ENCODE measurements around the gene LHFPL4. TPM values are rescaled to one million over a fixed set of nuclear protein-coding genes. Genes with fewer than 3 reads are reported as not detected.

Gene LHFPL4
- total and polyA plus RNA-seq, 2 of the 4 experiments (the other 2 are of a cell fraction) = not detected

DNA sequence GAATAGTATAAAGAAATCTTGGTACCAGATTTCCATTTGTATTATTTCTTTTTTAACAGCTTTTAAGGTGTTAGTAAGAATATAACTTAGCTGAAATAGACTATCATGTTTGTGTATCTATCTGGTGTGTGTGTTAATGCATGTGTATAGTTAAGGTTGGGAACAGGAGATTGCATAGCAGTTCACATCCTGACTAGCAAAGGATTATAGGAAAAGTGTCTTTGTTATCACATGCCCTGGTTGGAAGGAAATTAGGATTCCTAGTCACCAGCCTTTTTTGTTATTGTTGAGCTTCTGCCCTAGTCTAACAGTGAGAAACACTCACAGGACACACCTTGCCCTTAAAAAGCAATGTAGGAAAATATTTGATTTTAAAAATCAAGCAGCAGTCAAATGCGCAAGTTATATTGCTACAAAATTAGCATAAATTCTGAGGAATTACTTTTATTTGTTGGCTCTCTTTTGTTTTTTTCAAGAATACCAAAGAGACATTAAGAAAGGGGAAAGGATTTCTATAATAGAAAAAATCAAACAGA, 98.0 kb downstream of the LHFPL4 start:
- Histone ChIP-seq H3K79me1 (ENCODE audit: low read depth in 1 of 2, low read length in 2 of 2) (peaks cover 15 to 16% of the 10 kb centered on the region in 2 experiments), H3K4me1 (ENCODE audit: control insufficient read depth, insufficient read depth, low read length) (no peaks in the 10 kb centered on the region), H3K4me3 (ENCODE audit: insufficient read depth, low read depth, low read length) (no peak overlapping the region), H3K18ac (ENCODE audit: low read depth, low read length) (no peak overlapping the region), H2AFZ (replicated peaks; ENCODE audit: low read length, poor library complexity) (no peak overlapping the region), H2BK15ac (ENCODE audit: low read depth, low read length) (no peak overlapping the region), H4K8ac (ENCODE audit: low read depth in 2 of 2, low read length in 2 of 2) (no peak overlapping the region), H3K9ac (ENCODE audit: low read depth, low read length) (no peak overlapping the region), H3K9me3 (ENCODE audit: control insufficient read depth, insufficient read depth, low read length) (no peaks in the 10 kb centered on the region), H4K20me1 (ENCODE audit: insufficient read depth, low read length) (peaks cover 5% of the 10 kb centered on the region), H3K56ac (ENCODE audit: extremely low read depth, insufficient read depth, low read length) (no peak overlapping the region), H4K5ac (ENCODE audit: low read depth, low read length) (no peak overlapping the region), H3K14ac (replicated peaks; ENCODE audit: low read depth, low read length) (no peak overlapping the region), H2AK9ac (replicated peaks; ENCODE audit: low read depth, low read length, poor library complexity) (no peak overlapping the region), H2BK5ac (ENCODE audit: low read depth, low read length, poor library complexity, severe bottlenecking) (no peak overlapping the region), H3K36me3 (ENCODE audit: control insufficient read depth, insufficient read depth, low read length) (peaks cover 31% of the 10 kb centered on the region), H3K9me1 (ENCODE audit: insufficient read depth, low read length) (no peaks in the 10 kb centered on the region), H3K4ac (ENCODE audit: low read depth, low read length) (no peak overlapping the region), H2AK5ac (ENCODE audit: low read depth, low read length) (no peak overlapping the region), H3K23ac (ENCODE audit: low read depth, low read length) (no peak overlapping the region), H4K91ac (ENCODE audit: insufficient read depth, low read depth, low read length) (no peak overlapping the region), H3K4me2 (ENCODE audit: low read depth, low read length) (no peak overlapping the region), H2BK20ac (ENCODE audit: low read depth, low read length) (no peak overlapping the region), H2BK120ac (ENCODE audit: low read depth, low read length) (no peak overlapping the region), H3K27ac (ENCODE audit: insufficient read depth, low read length) (no peak overlapping the region), H3K27me3 (ENCODE audit: control insufficient read depth, insufficient read depth, low read length) (no peaks in the 10 kb centered on the region)
- no peak for TF ChIP-seq MXI1 (IDR thresholded peaks at IDR 0.05; ENCODE audit: borderline replicate concordance, low read depth, low read length)
- TF ChIP-seq SMC3 (IDR thresholded peaks at IDR 0.05; ENCODE audit: low read depth, low read length) = no peak
- TF ChIP-seq RAD21 (IDR thresholded peaks at IDR 0.05; ENCODE audit: low read length) = no peak
- no peak for TF ChIP-seq RCOR1 (IDR thresholded peaks at IDR 0.05; ENCODE audit: insufficient replicate concordance, low read length)
- TF ChIP-seq CHD1 (IDR thresholded peaks at IDR 0.05; ENCODE audit: low read depth, low read length) = no peak
- no peak for TF ChIP-seq MAFK (IDR thresholded peaks at IDR 0.05; ENCODE audit: low read depth, low read length)
- dilution Hi-C loops (cut with HindIII; ENCODE audit: low sequenced_read_pairs, unreplicated experiment) (no loop called here), in situ Hi-C loops (cut with MboI; ENCODE audit: low sequenced_read_pairs) (no loop called here), intact Hi-C loops (cut with micrococcal nuclease) (no loop called here)
- DNase-seq (no peak), ATAC-seq (ENCODE audit: low read depth) (no peak)
- no TSS peak for BruUV-seq (replicated peaks)
- CTCF ChIA-PET = no interaction called here
- WGBS, 2 experiments (ENCODE audit: extremely low coverage in 2 of 2, insufficient read length in 1 of 2) = no CpG with 5 or more reads among the region's 1 CpG
- POLR2A ChIA-PET (ENCODE audit: unreplicated experiment) = interaction anchor here (0.6 kb wide), 1 partner anchor 156 kb away, joined by 7 read pairs; no protein-coding TSS in a partner anchor
